WTC11 (cell line): ENCODE data around the gene SWAP70. TPM values are rescaled to one million over a fixed set of nuclear protein-coding genes. Genes with fewer than 3 reads are reported as not detected.

Experiments used
- ATAC-seq: fragments of 200-7000 bp; cut with Tn5 transposase; 2 replicates; pipeline ENCODE4 v1.10.0; 2021; ENCODE audit warnings: mild to moderate bottlenecking, moderate library complexity
- CTCF ChIA-PET: fragments of 300-600 bp; sonication (Branson Sonifier 250); formaldehyde crosslinking; loops from one replicate; lab custom pipeline; 2021; ENCODE audit warnings: antibody characterized with exemption; lab: Charles Lee
- POLR2A ChIA-PET: fragments of 350-600 bp; sonication (Branson Sonifier 250); formaldehyde crosslinking; loops from one replicate; lab custom pipeline; 2021; ENCODE audit warnings: antibody characterized with exemption; lab: Charles Lee
- DNase-seq: peaks from one replicate; pipeline ENCODE4 v3.0.0; 2021; ENCODE audit warnings: low spot score
- H3K27ac Mint-ChIP-seq: 2 replicates; pipeline ENCODE4 v1.8.0; 2021; ENCODE audit warnings: mixed read lengths
- H3K27me3 Mint-ChIP-seq: 2 replicates; pipeline ENCODE4 v1.8.0; 2021; ENCODE audit warnings: low read depth, mild to moderate bottlenecking, moderate library complexity, mixed read lengths
- H3K36me3 Mint-ChIP-seq: 2 replicates; pipeline ENCODE4 v1.8.0; 2021; ENCODE audit warnings: mixed read lengths
- H3K4me1 Mint-ChIP-seq: 2 replicates; pipeline ENCODE4 v1.8.0; 2022; ENCODE audit warnings: mixed read lengths
- H3K4me3 Mint-ChIP-seq: 2 replicates; pipeline ENCODE4 v1.8.0; 2021; ENCODE audit warnings: mild to moderate bottlenecking, moderate library complexity, mixed read lengths
- H3K9me3 Mint-ChIP-seq: 2 replicates; pipeline ENCODE4 v1.8.0; 2021; ENCODE audit warnings: mixed read lengths
- EMX1 ChIP-seq: fragments of 250-450 bp; sonication (Bioruptor Pico); IDR thresholded peaks from 2 replicates; pipeline ENCODE4 v1.8.0; 2021; ENCODE audit warnings: mild to moderate bottlenecking
- ETV6 ChIP-seq: sonication (generic); formaldehyde crosslinking; IDR thresholded peaks from 2 replicates; pipeline ENCODE4 v1.8.1; 2022; ENCODE audit warnings: mild to moderate bottlenecking, missing genetic modification reagents
- FOXK1 ChIP-seq: sonication (generic); formaldehyde crosslinking; IDR thresholded peaks from 2 replicates; pipeline ENCODE4 v1.8.0; 2022; ENCODE audit warnings: mild to moderate bottlenecking, moderate library complexity, missing genetic modification reagents
- GTF2I ChIP-seq: fragments of 250-450 bp; sonication (Bioruptor Pico); conservative IDR thresholded peaks from 2 replicates; pipeline ENCODE4 v1.4.0; 2021; ENCODE audit warnings: mild to moderate bottlenecking
- IRF2 ChIP-seq: sonication (generic); formaldehyde crosslinking; IDR thresholded peaks from 2 replicates; pipeline ENCODE4 v1.8.0; 2022; ENCODE audit warnings: low read depth, missing genetic modification reagents, borderline replicate concordance
- MLX ChIP-seq: sonication (generic); formaldehyde crosslinking; IDR thresholded peaks from 2 replicates; pipeline ENCODE4 v1.8.1; 2023; ENCODE audit warnings: mild to moderate bottlenecking, missing genetic modification reagents, moderate library complexity
- MXD4 ChIP-seq: fragments of 250-450 bp; sonication (Bioruptor Pico); IDR thresholded peaks from 2 replicates; pipeline ENCODE4 v1.8.0; 2021; ENCODE audit warnings: mild to moderate bottlenecking, moderate library complexity, borderline replicate concordance
- MYBL2 ChIP-seq: sonication (generic); formaldehyde crosslinking; IDR thresholded peaks from 2 replicates; pipeline ENCODE4 v1.8.1; 2023; ENCODE audit warnings: mild to moderate bottlenecking, moderate library complexity, missing genetic modification reagents
- NFATC4 ChIP-seq: fragments of 250-450 bp; sonication (Bioruptor Pico); IDR thresholded peaks from 2 replicates; pipeline ENCODE4 v1.9.0; 2021; ENCODE audit warnings: mild to moderate bottlenecking
- NFE2L1 ChIP-seq: sonication (generic); formaldehyde crosslinking; IDR thresholded peaks from 2 replicates; pipeline ENCODE4 v1.8.1; 2023; ENCODE audit warnings: missing genetic modification reagents
- NR1H2 ChIP-seq: sonication (generic); formaldehyde crosslinking; IDR thresholded peaks from 2 replicates; pipeline ENCODE4 v1.9.0; 2021; ENCODE audit warnings: mild to moderate bottlenecking, moderate library complexity, missing genetic modification reagents
- SOX15 ChIP-seq: fragments of 250-450 bp; sonication (Bioruptor Pico); IDR thresholded peaks from 2 replicates; pipeline ENCODE4 v1.9.0; 2021; ENCODE audit warnings: mild to moderate bottlenecking
- SP1 ChIP-seq: sonication (generic); formaldehyde crosslinking; conservative IDR thresholded peaks from 2 replicates; pipeline ENCODE4 v1.8.1; 2022; ENCODE audit warnings: missing genetic modification reagents
- TEAD4 ChIP-seq: sonication (generic); formaldehyde crosslinking; IDR thresholded peaks from 2 replicates; pipeline ENCODE4 v1.8.0; 2022; ENCODE audit warnings: mild to moderate bottlenecking, missing genetic modification reagents
- ZMAT4 ChIP-seq: fragments of 250-450 bp; sonication (Bioruptor Pico); IDR thresholded peaks from 2 replicates; pipeline ENCODE4 v1.9.0; 2021; ENCODE audit warnings: mild to moderate bottlenecking
- ZNF121 ChIP-seq: sonication (generic); formaldehyde crosslinking; IDR thresholded peaks from 2 replicates; pipeline ENCODE4 v1.8.0; 2023; ENCODE audit warnings: missing genetic modification reagents
- ZNF138 ChIP-seq: sonication (generic); formaldehyde crosslinking; conservative IDR thresholded peaks from 2 replicates; pipeline ENCODE4 v1.8.1; 2022; ENCODE audit warnings: mild to moderate bottlenecking, moderate library complexity, missing genetic modification reagents
- ZNF219 ChIP-seq: sonication (generic); formaldehyde crosslinking; IDR thresholded peaks from 2 replicates; pipeline ENCODE4 v1.8.0; 2023; ENCODE audit warnings: missing genetic modification reagents, mild to moderate bottlenecking, borderline replicate concordance
- ZNF232 ChIP-seq: sonication (generic); formaldehyde crosslinking; IDR thresholded peaks from 2 replicates; pipeline ENCODE4 v1.8.0; 2022; ENCODE audit warnings: mild to moderate bottlenecking, missing genetic modification reagents
- ZNF396 ChIP-seq: fragments of 250-450 bp; sonication (Bioruptor Pico); IDR thresholded peaks from 2 replicates; pipeline ENCODE4 v1.8.0; 2021; ENCODE audit warnings: mild to moderate bottlenecking, moderate library complexity, borderline replicate concordance
- total RNA-seq: library from RNA; stranded (reverse); gene quantifications from 3 replicates; pipeline ENCODE4 v1.2.3, GENCODE V29; 2021
- TF ChIP-seq, protein P1 (sequence below): sonication (generic); formaldehyde crosslinking; IDR thresholded peaks from 2 replicates; pipeline ENCODE4 v1.8.1; 2022; ENCODE audit warnings: low read depth, missing genetic modification reagents, borderline replicate concordance
- TF ChIP-seq, protein P2 (sequence below): sonication (generic); formaldehyde crosslinking; IDR thresholded peaks from 2 replicates; pipeline ENCODE4 v1.8.1; 2022; ENCODE audit warnings: low read depth, mild to moderate bottlenecking, moderate library complexity, missing genetic modification reagents, borderline replicate concordance
- TF ChIP-seq, protein P3 (sequence below): fragments of 250-450 bp; sonication (Bioruptor Pico); IDR thresholded peaks from 2 replicates; pipeline ENCODE4 v1.9.0; 2021; ENCODE audit warnings: mild to moderate bottlenecking, borderline replicate concordance
- TF ChIP-seq, protein P4 (sequence below): sonication (generic); formaldehyde crosslinking; IDR thresholded peaks from 2 replicates; pipeline ENCODE4 v1.8.1; 2022; ENCODE audit warnings: mild to moderate bottlenecking, missing genetic modification reagents, moderate library complexity, borderline replicate concordance
- TF ChIP-seq, protein P5 (sequence below): sonication (generic); formaldehyde crosslinking; IDR thresholded peaks from 2 replicates; pipeline ENCODE4 v1.8.1; 2023; ENCODE audit warnings: mild to moderate bottlenecking, missing genetic modification reagents

The SWAP70 gene
- total RNA-seq, 1 experiment from 2014 or later = 24.1 TPM

- Mint-ChIP-seq H3K9me3 (peaks cover 11% of the 10 kb centered on the region), H3K27ac (peak overlapping the region; percentile 47; the same call in 1 of the 2 replicates), H3K4me3 (no peak overlapping the region), H3K27me3 (no peaks in the 10 kb centered on the region), H3K4me1 (peaks cover 16% of the 10 kb centered on the region), H3K36me3 (peaks cover 54% of the 10 kb centered on the region)
- DNase-seq (no peak), ATAC-seq (no peak)
- ChIA-PET CTCF (interaction anchor here (1.0 kb wide), 1 partner anchor 122 kb away, joined by 3 read pairs; no protein-coding TSS in a partner anchor), POLR2A (no interaction called here)
- TF ChIP-seq FOXK1 (CRISPR knock-in tag) = no peak
- TF ChIP-seq SP1 (CRISPR knock-in tag) = no peak
- no peak for TF ChIP-seq ZNF219 (CRISPR knock-in tag)
- TF ChIP-seq ETV6 (CRISPR knock-in tag) = no peak
- no peak for TF ChIP-seq ZNF121 (CRISPR knock-in tag)
- no peak for TF ChIP-seq NFATC4
- no peak for TF ChIP-seq MYBL2 (CRISPR knock-in tag)
- TF ChIP-seq NFE2L1 (CRISPR knock-in tag) = no peak
- TF ChIP-seq ZNF232 (CRISPR knock-in tag) = no peak
- TF ChIP-seq, protein P1, sequence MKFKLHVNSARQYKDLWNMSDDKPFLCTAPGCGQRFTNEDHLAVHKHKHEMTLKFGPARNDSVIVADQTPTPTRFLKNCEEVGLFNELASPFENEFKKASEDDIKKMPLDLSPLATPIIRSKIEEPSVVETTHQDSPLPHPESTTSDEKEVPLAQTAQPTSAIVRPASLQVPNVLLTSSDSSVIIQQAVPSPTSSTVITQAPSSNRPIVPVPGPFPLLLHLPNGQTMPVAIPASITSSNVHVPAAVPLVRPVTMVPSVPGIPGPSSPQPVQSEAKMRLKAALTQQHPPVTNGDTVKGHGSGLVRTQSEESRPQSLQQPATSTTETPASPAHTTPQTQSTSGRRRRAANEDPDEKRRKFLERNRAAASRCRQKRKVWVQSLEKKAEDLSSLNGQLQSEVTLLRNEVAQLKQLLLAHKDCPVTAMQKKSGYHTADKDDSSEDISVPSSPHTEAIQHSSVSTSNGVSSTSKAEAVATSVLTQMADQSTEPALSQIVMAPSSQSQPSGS = no peak
- TF ChIP-seq, protein P2, sequence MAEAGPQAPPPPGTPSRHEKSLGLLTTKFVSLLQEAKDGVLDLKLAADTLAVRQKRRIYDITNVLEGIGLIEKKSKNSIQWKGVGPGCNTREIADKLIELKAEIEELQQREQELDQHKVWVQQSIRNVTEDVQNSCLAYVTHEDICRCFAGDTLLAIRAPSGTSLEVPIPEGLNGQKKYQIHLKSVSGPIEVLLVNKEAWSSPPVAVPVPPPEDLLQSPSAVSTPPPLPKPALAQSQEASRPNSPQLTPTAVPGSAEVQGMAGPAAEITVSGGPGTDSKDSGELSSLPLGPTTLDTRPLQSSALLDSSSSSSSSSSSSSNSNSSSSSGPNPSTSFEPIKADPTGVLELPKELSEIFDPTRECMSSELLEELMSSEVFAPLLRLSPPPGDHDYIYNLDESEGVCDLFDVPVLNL (CRISPR knock-in tag) = no peak
- TF ChIP-seq, protein P3, sequence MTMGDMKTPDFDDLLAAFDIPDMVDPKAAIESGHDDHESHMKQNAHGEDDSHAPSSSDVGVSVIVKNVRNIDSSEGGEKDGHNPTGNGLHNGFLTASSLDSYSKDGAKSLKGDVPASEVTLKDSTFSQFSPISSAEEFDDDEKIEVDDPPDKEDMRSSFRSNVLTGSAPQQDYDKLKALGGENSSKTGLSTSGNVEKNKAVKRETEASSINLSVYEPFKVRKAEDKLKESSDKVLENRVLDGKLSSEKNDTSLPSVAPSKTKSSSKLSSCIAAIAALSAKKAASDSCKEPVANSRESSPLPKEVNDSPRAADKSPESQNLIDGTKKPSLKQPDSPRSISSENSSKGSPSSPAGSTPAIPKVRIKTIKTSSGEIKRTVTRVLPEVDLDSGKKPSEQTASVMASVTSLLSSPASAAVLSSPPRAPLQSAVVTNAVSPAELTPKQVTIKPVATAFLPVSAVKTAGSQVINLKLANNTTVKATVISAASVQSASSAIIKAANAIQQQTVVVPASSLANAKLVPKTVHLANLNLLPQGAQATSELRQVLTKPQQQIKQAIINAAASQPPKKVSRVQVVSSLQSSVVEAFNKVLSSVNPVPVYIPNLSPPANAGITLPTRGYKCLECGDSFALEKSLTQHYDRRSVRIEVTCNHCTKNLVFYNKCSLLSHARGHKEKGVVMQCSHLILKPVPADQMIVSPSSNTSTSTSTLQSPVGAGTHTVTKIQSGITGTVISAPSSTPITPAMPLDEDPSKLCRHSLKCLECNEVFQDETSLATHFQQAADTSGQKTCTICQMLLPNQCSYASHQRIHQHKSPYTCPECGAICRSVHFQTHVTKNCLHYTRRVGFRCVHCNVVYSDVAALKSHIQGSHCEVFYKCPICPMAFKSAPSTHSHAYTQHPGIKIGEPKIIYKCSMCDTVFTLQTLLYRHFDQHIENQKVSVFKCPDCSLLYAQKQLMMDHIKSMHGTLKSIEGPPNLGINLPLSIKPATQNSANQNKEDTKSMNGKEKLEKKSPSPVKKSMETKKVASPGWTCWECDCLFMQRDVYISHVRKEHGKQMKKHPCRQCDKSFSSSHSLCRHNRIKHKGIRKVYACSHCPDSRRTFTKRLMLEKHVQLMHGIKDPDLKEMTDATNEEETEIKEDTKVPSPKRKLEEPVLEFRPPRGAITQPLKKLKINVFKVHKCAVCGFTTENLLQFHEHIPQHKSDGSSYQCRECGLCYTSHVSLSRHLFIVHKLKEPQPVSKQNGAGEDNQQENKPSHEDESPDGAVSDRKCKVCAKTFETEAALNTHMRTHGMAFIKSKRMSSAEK (CRISPR knock-in tag) = no peak
- no peak for TF ChIP-seq TEAD4 (CRISPR knock-in tag)
These were observed 72.5 kb downstream of the SWAP70 start for GRCh38 chr11:9736365-9736764.

DNA sequence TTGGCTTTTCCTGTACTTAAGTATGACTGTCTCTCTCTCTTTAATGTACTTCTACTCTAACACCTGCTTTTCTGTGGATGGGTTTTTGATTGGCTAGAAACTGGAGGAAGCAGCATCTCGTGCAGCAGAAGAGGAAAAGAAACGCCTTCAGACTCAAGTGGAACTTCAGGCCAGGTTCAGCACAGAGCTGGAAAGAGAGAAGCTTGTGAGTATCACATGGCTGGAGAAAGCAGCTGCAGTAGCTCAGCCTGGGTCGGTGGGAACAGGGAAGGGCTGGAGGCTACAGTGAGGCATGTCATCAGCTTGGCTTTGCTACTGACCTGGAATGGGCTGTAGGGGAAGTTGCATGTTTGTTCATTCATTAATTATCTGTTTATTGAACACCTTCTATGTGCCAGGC, 74.2 kb downstream of the SWAP70 start:
- Mint-ChIP-seq H3K4me1 (peaks cover 5% of the 10 kb centered on the region), H3K9me3 (peaks cover 16% of the 10 kb centered on the region), H3K27me3 (no peaks in the 10 kb centered on the region), H3K27ac (no peak overlapping the region), H3K36me3 (peaks cover 64% of the 10 kb centered on the region), H3K4me3 (no peak overlapping the region)
- CTCF ChIA-PET = no interaction called here
- ATAC-seq = no peak
- POLR2A ChIA-PET = no interaction called here
- DNase-seq = no peak
- TF ChIP-seq EMX1 (no peak), SOX15 (no peak), ZMAT4 (CRISPR knock-in tag) (no peak), ZNF396 (CRISPR knock-in tag) (no peak), ZNF138 (CRISPR knock-in tag) (no peak), IRF2 (no peak), GTF2I (CRISPR knock-in tag) (no peak), NR1H2 (CRISPR knock-in tag) (no peak), MXD4 (CRISPR knock-in tag) (no peak), MLX (CRISPR knock-in tag) (no peak), SP1 (CRISPR knock-in tag) (no peak)
- TF ChIP-seq, protein P4, sequence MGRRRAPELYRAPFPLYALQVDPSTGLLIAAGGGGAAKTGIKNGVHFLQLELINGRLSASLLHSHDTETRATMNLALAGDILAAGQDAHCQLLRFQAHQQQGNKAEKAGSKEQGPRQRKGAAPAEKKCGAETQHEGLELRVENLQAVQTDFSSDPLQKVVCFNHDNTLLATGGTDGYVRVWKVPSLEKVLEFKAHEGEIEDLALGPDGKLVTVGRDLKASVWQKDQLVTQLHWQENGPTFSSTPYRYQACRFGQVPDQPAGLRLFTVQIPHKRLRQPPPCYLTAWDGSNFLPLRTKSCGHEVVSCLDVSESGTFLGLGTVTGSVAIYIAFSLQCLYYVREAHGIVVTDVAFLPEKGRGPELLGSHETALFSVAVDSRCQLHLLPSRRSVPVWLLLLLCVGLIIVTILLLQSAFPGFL = no peak
- TF ChIP-seq, protein P5, sequence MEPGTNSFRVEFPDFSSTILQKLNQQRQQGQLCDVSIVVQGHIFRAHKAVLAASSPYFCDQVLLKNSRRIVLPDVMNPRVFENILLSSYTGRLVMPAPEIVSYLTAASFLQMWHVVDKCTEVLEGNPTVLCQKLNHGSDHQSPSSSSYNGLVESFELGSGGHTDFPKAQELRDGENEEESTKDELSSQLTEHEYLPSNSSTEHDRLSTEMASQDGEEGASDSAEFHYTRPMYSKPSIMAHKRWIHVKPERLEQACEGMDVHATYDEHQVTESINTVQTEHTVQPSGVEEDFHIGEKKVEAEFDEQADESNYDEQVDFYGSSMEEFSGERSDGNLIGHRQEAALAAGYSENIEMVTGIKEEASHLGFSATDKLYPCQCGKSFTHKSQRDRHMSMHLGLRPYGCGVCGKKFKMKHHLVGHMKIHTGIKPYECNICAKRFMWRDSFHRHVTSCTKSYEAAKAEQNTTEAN (CRISPR knock-in tag) = no peak
